ENCODE results near the gene PPM1H.

DNA sequence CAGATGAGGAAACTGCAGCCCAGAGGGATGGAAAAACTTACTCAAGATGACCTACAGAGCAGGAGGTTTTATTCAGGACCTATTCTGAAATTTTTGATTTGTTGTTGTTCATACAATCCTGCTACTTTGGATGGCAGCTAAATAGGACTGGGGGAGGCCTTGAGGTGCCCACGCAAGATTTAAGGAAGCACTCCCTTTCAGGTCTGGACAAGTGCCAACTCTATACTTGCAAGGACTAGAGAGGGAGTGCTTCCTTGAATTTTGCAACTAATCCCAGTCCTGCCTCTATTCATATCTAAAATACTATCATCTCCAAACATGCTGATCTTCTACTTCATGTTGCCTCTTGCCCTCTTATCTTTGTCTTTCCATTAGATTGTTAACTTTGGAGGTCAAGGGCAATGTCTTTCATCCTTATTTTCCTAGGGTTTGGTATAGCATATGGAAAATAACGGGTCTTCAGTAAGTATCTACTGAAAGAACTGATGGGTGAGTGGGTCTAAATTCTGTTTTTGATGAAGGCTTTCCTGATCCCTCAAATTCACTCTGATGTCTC is 28.6 kb upstream of the PPM1H start:
- TF ChIP-seq, protein P1, sequence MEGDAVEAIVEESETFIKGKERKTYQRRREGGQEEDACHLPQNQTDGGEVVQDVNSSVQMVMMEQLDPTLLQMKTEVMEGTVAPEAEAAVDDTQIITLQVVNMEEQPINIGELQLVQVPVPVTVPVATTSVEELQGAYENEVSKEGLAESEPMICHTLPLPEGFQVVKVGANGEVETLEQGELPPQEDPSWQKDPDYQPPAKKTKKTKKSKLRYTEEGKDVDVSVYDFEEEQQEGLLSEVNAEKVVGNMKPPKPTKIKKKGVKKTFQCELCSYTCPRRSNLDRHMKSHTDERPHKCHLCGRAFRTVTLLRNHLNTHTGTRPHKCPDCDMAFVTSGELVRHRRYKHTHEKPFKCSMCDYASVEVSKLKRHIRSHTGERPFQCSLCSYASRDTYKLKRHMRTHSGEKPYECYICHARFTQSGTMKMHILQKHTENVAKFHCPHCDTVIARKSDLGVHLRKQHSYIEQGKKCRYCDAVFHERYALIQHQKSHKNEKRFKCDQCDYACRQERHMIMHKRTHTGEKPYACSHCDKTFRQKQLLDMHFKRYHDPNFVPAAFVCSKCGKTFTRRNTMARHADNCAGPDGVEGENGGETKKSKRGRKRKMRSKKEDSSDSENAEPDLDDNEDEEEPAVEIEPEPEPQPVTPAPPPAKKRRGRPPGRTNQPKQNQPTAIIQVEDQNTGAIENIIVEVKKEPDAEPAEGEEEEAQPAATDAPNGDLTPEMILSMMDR (IDR thresholded peaks at IDR 0.05), result no peak
- no peak for TF ChIP-seq POLR2AphosphoS5 (IDR thresholded peaks at IDR 0.05)
